ENCODE results near the gene ETS1. TPM values are rescaled to one million over a fixed set of nuclear protein-coding genes. Genes with fewer than 3 reads are reported as not detected.

The ETS1 gene
- total RNA-seq, 1 experiment from 2014 or later, result 82.0 TPM

- ChIA-PET POLR2A (no interaction called here), CTCF (interaction anchor here (0.7 kb wide), 1 partner anchor 216 kb away, joined by 3 read pairs; no protein-coding TSS in a partner anchor)
- no peak overlapping the region for H3K27ac Mint-ChIP-seq (ENCODE audit: low read depth, unreplicated experiment)
- H3K36me3 Mint-ChIP-seq (ENCODE audit: insufficient read depth, unreplicated experiment), result no peaks in the 10 kb centered on the region
- H3K4me3 Mint-ChIP-seq (ENCODE audit: unreplicated experiment), result no peak overlapping the region
- no peaks in the 10 kb centered on the region for H3K4me1 Mint-ChIP-seq (ENCODE audit: insufficient read depth, unreplicated experiment)
- intact Hi-C loops (cut with micrococcal nuclease), result no loop called here
- no peak for DNase-seq (ENCODE audit: unreplicated experiment)
- H3K27me3 Mint-ChIP-seq (ENCODE audit: insufficient read depth, unreplicated experiment), result peaks cover 11% of the 10 kb centered on the region
- no peak for TF ChIP-seq CTCF (IDR thresholded peaks at IDR 0.05; ENCODE audit: unreplicated experiment)
- BruUV-seq (replicated peaks), result no TSS peak
- H3K9me3 Mint-ChIP-seq (ENCODE audit: unreplicated experiment), result no peaks in the 10 kb centered on the region
Measured at GRCh38 chr11:128609785-128610184, 22.4 kb upstream of the ETS1 start.

- intact Hi-C loops (cut with micrococcal nuclease), result no loop called here
- POLR2A ChIA-PET, result interaction anchor here (0.7 kb wide), 1 partner anchor 789 kb away, joined by 3 read pairs; no protein-coding TSS in a partner anchor
- Mint-ChIP-seq H3K9me3 (ENCODE audit: unreplicated experiment) (no peaks in the 10 kb centered on the region), H3K36me3 (ENCODE audit: insufficient read depth, unreplicated experiment) (no peaks in the 10 kb centered on the region), H3K27me3 (ENCODE audit: insufficient read depth, unreplicated experiment) (peaks cover 11% of the 10 kb centered on the region), H3K4me1 (ENCODE audit: insufficient read depth, unreplicated experiment) (no peaks in the 10 kb centered on the region), H3K27ac (ENCODE audit: low read depth, unreplicated experiment) (no peak overlapping the region), H3K4me3 (ENCODE audit: unreplicated experiment) (no peak overlapping the region)
- no TSS peak for BruUV-seq (replicated peaks)
- DNase-seq (ENCODE audit: unreplicated experiment), result no peak
- CTCF ChIA-PET, result interaction anchor here (0.7 to 1.7 kb wide), 5 partner anchors 19 to 451 kb away, joined by 3 to 7 read pairs (median 4); no protein-coding TSS in a partner anchor
- no peak for TF ChIP-seq CTCF (IDR thresholded peaks at IDR 0.05; ENCODE audit: unreplicated experiment)
Measured at GRCh38 chr11:128608746-128609407, 21.5 kb upstream of the ETS1 start.

GRCh38 chr11:128607819-128608218, 20.5 kb upstream of the ETS1 start:
- H3K9me3 Mint-ChIP-seq (ENCODE audit: unreplicated experiment), result no peaks in the 10 kb centered on the region
- no peaks in the 10 kb centered on the region for H3K4me1 Mint-ChIP-seq (ENCODE audit: insufficient read depth, unreplicated experiment)
- intact Hi-C loops (cut with micrococcal nuclease), result no loop called here
- H3K4me3 Mint-ChIP-seq (ENCODE audit: unreplicated experiment), result no peak overlapping the region
- no peak for TF ChIP-seq CTCF (IDR thresholded peaks at IDR 0.05; ENCODE audit: unreplicated experiment)
- DNase-seq (ENCODE audit: unreplicated experiment), result no peak
- no peaks in the 10 kb centered on the region for H3K36me3 Mint-ChIP-seq (ENCODE audit: insufficient read depth, unreplicated experiment)
- H3K27me3 Mint-ChIP-seq (ENCODE audit: insufficient read depth, unreplicated experiment), result peaks cover 11% of the 10 kb centered on the region
- ChIA-PET POLR2A (no interaction called here), CTCF (interaction anchor here (0.5 to 1.7 kb wide), 3 partner anchors 23 to 1190 kb away, joined by 3 to 7 read pairs (median 6); no protein-coding TSS in a partner anchor)
- no TSS peak for BruUV-seq (replicated peaks)
- H3K27ac Mint-ChIP-seq (ENCODE audit: low read depth, unreplicated experiment), result no peak overlapping the region

- no TSS peak for BruUV-seq (replicated peaks)
- CTCF ChIA-PET, result interaction anchor here (1.1 to 1.3 kb wide), 2 partner anchors 120 to 226 kb away, joined by 3 to 5 read pairs; no protein-coding TSS in a partner anchor
- DNase-seq (ENCODE audit: unreplicated experiment), result no peak
- POLR2A ChIA-PET, result no interaction called here
- no peak for TF ChIP-seq CTCF (IDR thresholded peaks at IDR 0.05; ENCODE audit: unreplicated experiment)
- H3K27me3 Mint-ChIP-seq (ENCODE audit: insufficient read depth, unreplicated experiment), result peaks cover 6% of the 10 kb centered on the region
- H3K9me3 Mint-ChIP-seq (ENCODE audit: unreplicated experiment), result no peaks in the 10 kb centered on the region
- no peak overlapping the region for H3K4me3 Mint-ChIP-seq (ENCODE audit: unreplicated experiment)
- intact Hi-C loops (cut with micrococcal nuclease), result no loop called here
- peaks cover 2% of the 10 kb centered on the region for H3K4me1 Mint-ChIP-seq (ENCODE audit: insufficient read depth, unreplicated experiment)
- no peaks in the 10 kb centered on the region for H3K36me3 Mint-ChIP-seq (ENCODE audit: insufficient read depth, unreplicated experiment)
- no peak overlapping the region for H3K27ac Mint-ChIP-seq (ENCODE audit: low read depth, unreplicated experiment)
Measured at GRCh38 chr11:128604723-128605122, 17.4 kb upstream of the ETS1 start.
